CD4-positive, alpha-beta T cell treated with Interleukin-6 at 100 ng/mL for 8 hours (primary cell): Measurements from ENCODE around the gene IYD.

Experiments
- DNase-seq: peaks from one replicate; pipeline ENCODE4 v3.0.0-alpha.2; 2020; ENCODE audit warnings: mixed read lengths, low spot score

IYD gene

GRCh38 chr6:150395388-150396009 is 26.7 kb downstream of the IYD start:
- peak; percentile 6 for DNase-seq

GRCh38 chr6:150403458-150404246 is 34.8 kb downstream of the IYD start:
- DNase-seq, result no peak

GRCh38 chr6:150406948-150407347 is 38.1 kb downstream of the IYD start:
- DNase-seq, result no peak

- no peak for DNase-seq
Measured at GRCh38 chr6:150408842-150409241, 40.0 kb downstream of the IYD start.

GRCh38 chr6:150409576-150410066 is 40.8 kb downstream of the IYD start:
- DNase-seq, result no peak

GRCh38 chr6:150410399-150410798 is 41.6 kb downstream of the IYD start:
- DNase-seq, result no peak

- DNase-seq, result no peak
Measured at GRCh38 chr6:150410906-150411305, 42.1 kb downstream of the IYD start.

GRCh38 chr6:150412221-150412620 is 43.4 kb downstream of the IYD start:
- no peak for DNase-seq

GRCh38 chr6:150413198-150413597 is 44.4 kb downstream of the IYD start:
- DNase-seq, result no peak

- DNase-seq, result no peak
Measured at GRCh38 chr6:150413781-150414281, 45.0 kb downstream of the IYD start.

GRCh38 chr6:150416128-150416527 is 47.3 kb downstream of the IYD start:
- no peak for DNase-seq

- DNase-seq, result no peak
Measured at GRCh38 chr6:150417250-150417649, 48.4 kb downstream of the IYD start.

GRCh38 chr6:150417899-150418826 is 49.4 kb downstream of the IYD start:
- DNase-seq, result peak; percentile 30

GRCh38 chr6:150418827-150419594 is 50.2 kb downstream of the IYD start:
- peak; percentile 32 for DNase-seq

- no peak for DNase-seq
Measured at GRCh38 chr6:150420428-150420827, 51.6 kb downstream of the IYD start.

GRCh38 chr6:150420926-150421325 is 52.1 kb downstream of the IYD start:
- DNase-seq, result no peak

GRCh38 chr6:150425508-150425907 is 56.7 kb downstream of the IYD start:
- DNase-seq, result no peak

- no peak for DNase-seq
Measured at GRCh38 chr6:150426198-150426597, 57.4 kb downstream of the IYD start.

GRCh38 chr6:150427037-150427602 is 58.3 kb downstream of the IYD start:
- DNase-seq, result no peak

GRCh38 chr6:150427843-150428242 is 59.0 kb downstream of the IYD start:
- no peak for DNase-seq

GRCh38 chr6:150430815-150431214 is 62.0 kb downstream of the IYD start:
- no peak for DNase-seq
